PC-3 (cell line): Measurements from ENCODE around the gene FOXP1. TPM values are rescaled to one million over a fixed set of nuclear protein-coding genes. Genes with fewer than 3 reads are reported as not detected.

ENCODE experiments used
- ATAC-seq: fragments of 200-7000 bp; cut with Tn5 transposase; 2 replicates; pipeline ENCODE4 v1.9.1; 2020; ENCODE audit warnings: mild to moderate bottlenecking, moderate library complexity
- BruUV-seq: library from RNA; stranded (reverse); fragments of 400-500 nt; replicated peaks from 2 replicates; lab custom pipeline; 2021; lab: Mats Ljungman, UMichigan
- CTCF ChIA-PET: fragments of 300-600 bp; sonication (Branson Sonifier 250); formaldehyde crosslinking; loops from one replicate; lab custom pipeline; 2022; ENCODE audit warnings: antibody characterized with exemption; lab: Charles Lee
- POLR2A ChIA-PET: fragments of 300-600 bp; sonication (Branson Sonifier 250); formaldehyde crosslinking; loops from one replicate; lab custom pipeline; 2022; ENCODE audit warnings: antibody characterized with exemption; ENCODE audit not compliant: unreplicated experiment; lab: Charles Lee
- DNase-seq: peaks from one replicate; pipeline ENCODE4 v3.0.0-alpha.2; 2015
- H2AFZ ChIP-seq: fragments of 300-600 bp; sonication (generic); 2 replicates; pipeline ENCODE4 v1.6.0; 2016; ENCODE audit warnings: antibody characterized with exemption, low read length
- H3F3A ChIP-seq: fragments of 300-600 bp; sonication (generic); one replicate; pipeline ENCODE4 v1.6.0; 2017; ENCODE audit warnings: antibody characterized with exemption, low read length, control low read depth, mild to moderate bottlenecking; ENCODE audit not compliant: unreplicated experiment
- H3K27ac ChIP-seq: fragments of 300-600 bp; sonication (generic); 2 replicates; pipeline ENCODE4 v1.5.1; 2016; ENCODE audit warnings: mild to moderate bottlenecking, low read length
- H3K27me3 ChIP-seq: fragments of 300-600 bp; sonication (generic); 2 replicates; pipeline ENCODE4 v1.6.1; 2016; ENCODE audit warnings: low read length, mixed read lengths
- H3K36me3 ChIP-seq: fragments of 300-600 bp; sonication (generic); 2 replicates; pipeline ENCODE4 v1.6.1; 2016; ENCODE audit warnings: low read depth, mixed run types, low read length, mixed read lengths
- H3K4me1 ChIP-seq: fragments of 300-600 bp; sonication (generic); 2 replicates; pipeline ENCODE4 v1.5.1; 2016; ENCODE audit warnings: low read length; ENCODE audit not compliant: insufficient read depth
- H3K4me2 ChIP-seq: fragments of 300-600 bp; sonication (generic); 2 replicates; pipeline ENCODE4 v1.6.0; 2016; ENCODE audit warnings: low read length
- H3K4me3 ChIP-seq: fragments of 300-600 bp; sonication (generic); 2 replicates; pipeline ENCODE4 v1.5.1; 2016; ENCODE audit warnings: mild to moderate bottlenecking, low read length, mixed read lengths
- H3K79me2 ChIP-seq: fragments of 300-600 bp; sonication (generic); 2 replicates; pipeline ENCODE4 v1.6.1; 2017; ENCODE audit warnings: low read length, mixed read lengths
- H3K9ac ChIP-seq: fragments of 300-600 bp; sonication (generic); 2 replicates; pipeline ENCODE4 v1.6.0; 2016; ENCODE audit warnings: mild to moderate bottlenecking, low read length
- H3K9me2 ChIP-seq: fragments of 300-600 bp; sonication (generic); replicated peaks from 2 replicates; pipeline ENCODE4 v1.6.1; 2016; ENCODE audit warnings: mixed run types, low read length, mixed read lengths
- H3K9me3 ChIP-seq: fragments of 300-600 bp; sonication (generic); 2 replicates; pipeline ENCODE4 v1.6.1; 2016; ENCODE audit warnings: low read length, mixed read lengths
- H4K20me1 ChIP-seq: fragments of 300-600 bp; sonication (generic); 2 replicates; pipeline ENCODE4 v1.6.1; 2016; ENCODE audit warnings: low read length, mixed read lengths
- CTCF ChIP-seq: fragments of 300-600 bp; sonication (generic); conservative IDR thresholded peaks from 2 replicates; pipeline ENCODE4 v1.5.1; 2017; ENCODE audit warnings: antibody characterized with exemption, low read depth, mild to moderate bottlenecking, low read length
- EZH2 ChIP-seq: fragments of 300-600 bp; sonication (generic); IDR thresholded peaks from one replicate; pipeline ENCODE4 v1.6.1; 2017; ENCODE audit warnings: antibody characterized with exemption, mild to moderate bottlenecking, low read length; ENCODE audit not compliant: unreplicated experiment
- EZH2phosphoT487 ChIP-seq: fragments of 300-600 bp; sonication (generic); IDR thresholded peaks from 2 replicates; pipeline ENCODE4 v1.6.1; 2018; ENCODE audit warnings: mild to moderate bottlenecking, antibody characterized with exemption, low read length, borderline replicate concordance
- intact Hi-C: fragments of 100-400 bp; cut with micrococcal nuclease; formaldehyde crosslinking; loops from 2 replicates; pipeline ENCODE4 v1.9.0; 2023
- total RNA-seq: library from RNA; depleted of rRNA; stranded (reverse); fragments of >200 nt; gene quantifications from 2 replicates; pipeline ENCODE4 v1.2.3, GENCODE V29; 2014

The FOXP1 gene
- total RNA-seq, 1 experiment from 2014 or later: 35.3 TPM

- DNase-seq (peak; percentile 89), ATAC-seq (peak; percentile 89)
- Histone ChIP-seq H4K20me1 (no peaks in the 10 kb centered on the region), H2AFZ (no peak overlapping the region), H3K27me3 (no peaks in the 10 kb centered on the region), H3K79me2 (no peaks in the 10 kb centered on the region), H3K36me3 (no peaks in the 10 kb centered on the region), H3K27ac (peak overlapping the region; percentile 81), H3K4me3 (no peak overlapping the region), H3K9me3 (no peaks in the 10 kb centered on the region), H3K9me2 (no peaks in the 10 kb centered on the region), H3F3A (no peaks in the 10 kb centered on the region), H3K4me1 (peaks cover 30% of the 10 kb centered on the region), H3K4me2 (peak overlapping the region; percentile 37; the same call in 1 of the 2 replicates), H3K9ac (no peak overlapping the region; the same call in 1 of the 2 replicates)
- no TSS peak for BruUV-seq
- intact Hi-C loops: loop anchor here (1.0 to 10.0 kb wide), 4 partner anchors 11 to 361 kb away; no protein-coding TSS in a partner anchor
- TF ChIP-seq CTCF: no peak
- no peak for TF ChIP-seq EZH2
- TF ChIP-seq EZH2phosphoT487: no peak
- CTCF ChIA-PET: interaction anchor here (0.8 kb wide), 1 partner anchor 159 kb away, joined by 3 read pairs; no protein-coding TSS in a partner anchor
- POLR2A ChIA-PET: interaction anchor here (0.6 to 1.1 kb wide), 6 partner anchors 18 to 81 kb away, joined by 3 to 10 read pairs (median 8); no protein-coding TSS in a partner anchor
These were observed 157.9 kb downstream of the FOXP1 start for GRCh38 chr3:71425491-71426071.

DNA sequence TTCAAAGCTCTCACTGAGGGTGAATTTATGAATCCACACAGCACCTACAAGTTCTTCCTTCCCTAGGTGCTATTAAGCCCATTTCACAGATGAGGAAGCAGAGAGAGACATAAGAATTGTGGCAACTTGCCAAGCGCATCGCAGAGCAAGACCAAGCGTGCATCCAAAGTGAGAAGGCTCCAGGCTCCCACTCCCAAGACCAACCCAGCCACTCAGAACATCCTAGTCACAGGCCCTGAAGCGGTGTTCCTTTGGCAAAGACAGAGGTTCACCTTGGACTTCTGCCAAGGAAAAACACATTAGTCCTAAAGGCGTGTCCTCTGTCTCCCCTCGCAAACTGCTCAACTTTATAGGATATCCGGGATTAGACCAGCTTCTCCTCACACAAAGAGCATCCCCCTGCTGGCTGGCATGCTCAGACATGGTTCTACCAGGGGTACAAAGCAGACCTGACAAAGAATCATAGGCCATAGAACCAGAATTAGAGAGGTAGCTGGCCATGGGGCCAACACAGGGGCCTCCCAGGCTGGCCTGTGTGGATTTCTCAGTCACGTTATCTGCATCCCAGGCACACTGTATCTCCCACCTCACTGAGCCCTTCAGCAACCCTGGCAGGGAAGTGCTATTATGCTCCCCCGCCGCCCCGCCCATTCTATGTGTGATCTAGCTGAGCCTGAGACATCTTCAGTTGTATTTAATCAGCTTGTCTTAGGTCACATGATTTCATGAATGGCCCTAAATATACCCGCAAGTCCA, 160.2 kb downstream of the FOXP1 start:
- DNase-seq: peak; percentile 97
- ATAC-seq: peak; percentile 54
- no peak overlapping the region for H3K4me2 ChIP-seq
- H3K36me3 ChIP-seq: no peaks in the 10 kb centered on the region
- no TSS peak for BruUV-seq
- H3K9me2 ChIP-seq: no peaks in the 10 kb centered on the region
- no peaks in the 10 kb centered on the region for H3K27me3 ChIP-seq
- POLR2A ChIA-PET: interaction anchor here (0.6 kb wide), 1 partner anchor 155 kb away, joined by 4 read pairs; no protein-coding TSS in a partner anchor
- peaks cover 30% of the 10 kb centered on the region for H3K4me1 ChIP-seq
- no peak overlapping the region for H3K4me3 ChIP-seq
- no peaks in the 10 kb centered on the region for H3K9me3 ChIP-seq
- H3K9ac ChIP-seq: no peak overlapping the region
- H2AFZ ChIP-seq: no peak overlapping the region
- H3K27ac ChIP-seq: peak overlapping the region; percentile 57
- no peaks in the 10 kb centered on the region for H3F3A ChIP-seq
- intact Hi-C loops: loop anchor here (10.0 kb wide), 1 partner anchor 359 kb away; no protein-coding TSS in a partner anchor
- H4K20me1 ChIP-seq: no peaks in the 10 kb centered on the region
- TF ChIP-seq EZH2phosphoT487: no peak
- TF ChIP-seq CTCF: peak; percentile 67
- no peaks in the 10 kb centered on the region for H3K79me2 ChIP-seq
- CTCF ChIA-PET: no interaction called here
